ENCODE data around the gene SCAI.
A peak's percentile ranks its signal among the peaks of the same experiment; 100 is the strongest.

- TF ChIP-seq ZNF565 (CRISPR knock-in tag; conservative IDR thresholded peaks at IDR 0.05; ENCODE audit: low read depth) (no peak), PATZ1 (CRISPR knock-in tag; IDR thresholded peaks at IDR 0.05; ENCODE audit: borderline replicate concordance) (no peak), CSDC2 (CRISPR knock-in tag; IDR thresholded peaks at IDR 0.05) (no peak), TOX (CRISPR knock-in tag; IDR thresholded peaks at IDR 0.05; ENCODE audit: borderline replicate concordance) (0 out of 2 replicates have a peak, but pooled peaks have one; percentile 20), ZNF8 (CRISPR knock-in tag; IDR thresholded peaks at IDR 0.05) (no peak), ZFP3 (CRISPR knock-in tag; IDR thresholded peaks at IDR 0.05) (no peak), OSR1 (CRISPR knock-in tag; IDR thresholded peaks at IDR 0.05) (no peak), RARB (CRISPR knock-in tag; IDR thresholded peaks at IDR 0.05) (no peak)
- TF ChIP-seq, protein P1, sequence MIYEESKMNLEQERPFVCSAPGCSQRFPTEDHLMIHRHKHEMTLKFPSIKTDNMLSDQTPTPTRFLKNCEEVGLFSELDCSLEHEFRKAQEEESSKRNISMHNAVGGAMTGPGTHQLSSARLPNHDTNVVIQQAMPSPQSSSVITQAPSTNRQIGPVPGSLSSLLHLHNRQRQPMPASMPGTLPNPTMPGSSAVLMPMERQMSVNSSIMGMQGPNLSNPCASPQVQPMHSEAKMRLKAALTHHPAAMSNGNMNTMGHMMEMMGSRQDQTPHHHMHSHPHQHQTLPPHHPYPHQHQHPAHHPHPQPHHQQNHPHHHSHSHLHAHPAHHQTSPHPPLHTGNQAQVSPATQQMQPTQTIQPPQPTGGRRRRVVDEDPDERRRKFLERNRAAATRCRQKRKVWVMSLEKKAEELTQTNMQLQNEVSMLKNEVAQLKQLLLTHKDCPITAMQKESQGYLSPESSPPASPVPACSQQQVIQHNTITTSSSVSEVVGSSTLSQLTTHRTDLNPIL (CRISPR knock-in tag; IDR thresholded peaks at IDR 0.05; ENCODE audit: low read depth) = no peak
Observed at GRCh38 chr9:125106285-125106893, 36.9 kb downstream of the SCAI start.

All from SK-N-SH treated with all-trans-retinoic acid at 6 μM for 48 hours (cell line).